Activated T-helper 2 cell treated with anti-CD3 and anti-CD28 coated beads, Interferon-gamma antibody, Interleukin-2, Interleukin-4, amounts not matched to agents 10 μg/mL and 5 μg/mL and 100 μg/mL, durations not matched to agents 14 hours and 24 hours and 36 hours (primary cell): ENCODE measurements around the gene ZNF423. TPM values are rescaled to one million over a fixed set of nuclear protein-coding genes. Genes with fewer than 3 reads are reported as not detected.

ENCODE experiments used
- DNase-seq: peaks from one replicate; pipeline ENCODE4 v3.0.0; 2021; ENCODE audit warnings: low spot score
- H3K27ac Mint-ChIP-seq: one replicate; pipeline ENCODE4 v1.8.0; 2021; ENCODE audit warnings: mixed read lengths
- H3K27me3 Mint-ChIP-seq: one replicate; pipeline ENCODE4 v1.8.0; 2021; ENCODE audit warnings: low read depth, mixed read lengths
- H3K36me3 Mint-ChIP-seq: one replicate; pipeline ENCODE4 v1.8.0; 2021; ENCODE audit warnings: low read depth, mixed read lengths
- H3K4me1 Mint-ChIP-seq: one replicate; pipeline ENCODE4 v1.8.0; 2021; ENCODE audit warnings: low read depth, mixed read lengths
- H3K4me3 Mint-ChIP-seq: one replicate; pipeline ENCODE4 v1.8.0; 2021; ENCODE audit warnings: low read depth, mild to moderate bottlenecking, moderate library complexity, mixed read lengths
- H3K9me3 Mint-ChIP-seq: one replicate; pipeline ENCODE4 v1.8.0; 2021; ENCODE audit warnings: mixed read lengths
- intact Hi-C: fragments of 100-400 bp; cut with micrococcal nuclease; formaldehyde crosslinking; loops from one replicate; pipeline ENCODE4 v1.15.1; 2023
- total RNA-seq: library from RNA; stranded (reverse); gene quantifications from 2 replicates; pipeline ENCODE4 v1.2.3, GENCODE V29; 2022

ZNF423 gene
- not detected in 2 replicates for total RNA-seq

DNA sequence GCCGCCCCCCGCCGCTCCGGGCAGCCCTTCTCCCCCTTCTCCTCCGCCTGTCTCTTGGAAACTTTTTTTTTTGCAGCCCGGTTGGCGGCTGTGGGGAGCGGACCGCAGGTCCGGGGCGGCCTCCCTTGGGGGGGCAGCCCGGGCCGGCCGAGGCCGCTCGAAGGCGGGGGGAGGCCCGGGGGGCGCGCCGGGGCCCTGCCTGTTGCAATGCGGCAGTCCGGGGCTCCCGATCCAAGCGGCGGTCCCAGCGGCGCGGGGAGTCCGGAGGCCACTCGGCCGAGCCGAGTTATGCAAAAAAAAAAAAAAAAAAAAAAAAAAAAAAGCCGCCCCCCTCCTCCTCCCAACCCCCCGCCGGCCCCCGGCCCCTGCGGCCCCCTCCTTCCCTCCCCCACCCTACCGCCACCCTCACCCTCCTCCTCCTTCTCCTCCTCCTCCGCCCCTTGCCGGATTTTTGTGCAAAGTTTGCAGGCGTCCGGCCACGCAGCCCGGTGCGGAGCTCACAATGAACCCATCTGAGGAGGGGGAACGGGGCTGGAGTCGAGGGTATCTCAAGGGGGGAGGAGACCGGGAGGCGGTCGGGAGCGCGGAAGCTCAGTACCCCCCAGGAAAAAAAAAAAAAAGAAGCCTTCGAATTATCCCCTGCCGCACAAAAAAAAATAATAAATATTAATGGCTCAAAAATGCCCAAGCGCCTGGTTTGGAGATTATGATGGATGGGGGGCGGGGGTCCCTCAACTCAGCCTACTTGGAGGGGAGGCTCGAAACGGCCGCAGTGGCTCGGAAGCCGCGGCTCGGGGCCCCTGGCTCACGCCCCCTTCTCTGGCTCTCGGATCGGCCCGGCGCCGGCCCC, at the start of gene ZNF423:
Gene ZNF423, minus strand, starts transcription at position 291 of the 850 bp plus-strand sequence. CDS start 338 bp downstream, outside the sequence.
- no peaks in the 10 kb centered on the region for H3K36me3 Mint-ChIP-seq
- no peak within 1 kb of the TSS for H3K27ac Mint-ChIP-seq
- intact Hi-C loops, result no loop called here
- no peak for DNase-seq
- peaks cover 46% of the 10 kb centered on the region for H3K27me3 Mint-ChIP-seq
- no peaks in the 10 kb centered on the region for H3K9me3 Mint-ChIP-seq
- H3K4me3 Mint-ChIP-seq, result peak within 1 kb of the TSS; percentile 61
- H3K4me1 Mint-ChIP-seq, result peaks cover 5% of the 10 kb centered on the region

DNA sequence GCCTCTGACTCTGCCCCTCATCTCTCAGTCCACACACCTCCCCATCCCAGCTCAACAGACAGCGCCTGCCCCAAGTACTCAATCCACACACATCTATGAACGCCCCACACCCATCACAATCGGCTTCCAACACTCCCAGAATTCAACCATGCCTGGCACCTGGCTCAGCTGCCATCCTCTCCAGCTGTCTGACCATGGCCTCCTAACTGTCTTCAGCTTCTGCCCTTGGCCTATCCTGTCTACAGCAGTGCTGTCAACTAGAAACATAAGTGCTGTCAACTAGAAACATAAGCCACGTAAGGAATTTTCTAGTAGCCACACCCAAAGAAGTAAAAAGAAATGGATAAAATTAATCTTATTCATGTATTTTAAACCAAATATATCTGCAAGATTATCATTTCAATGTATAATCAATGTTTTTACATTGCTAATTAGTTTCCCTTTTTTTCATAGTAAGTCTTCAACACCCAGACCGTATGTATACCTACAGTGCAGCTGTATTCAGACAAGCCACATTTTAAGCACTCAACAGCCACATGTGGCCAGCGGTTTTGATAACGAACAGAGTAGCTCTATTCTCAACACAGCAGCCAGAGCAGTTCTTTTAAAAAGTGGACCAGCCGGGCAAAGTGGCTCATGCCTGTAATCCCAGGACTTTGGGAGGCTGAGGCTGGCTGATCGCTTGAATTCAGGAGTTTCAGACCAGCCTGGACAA, 48.6 kb upstream of the ZNF423 start:
- no peaks in the 10 kb centered on the region for H3K36me3 Mint-ChIP-seq
- H3K27me3 Mint-ChIP-seq, result no peaks in the 10 kb centered on the region

DNA sequence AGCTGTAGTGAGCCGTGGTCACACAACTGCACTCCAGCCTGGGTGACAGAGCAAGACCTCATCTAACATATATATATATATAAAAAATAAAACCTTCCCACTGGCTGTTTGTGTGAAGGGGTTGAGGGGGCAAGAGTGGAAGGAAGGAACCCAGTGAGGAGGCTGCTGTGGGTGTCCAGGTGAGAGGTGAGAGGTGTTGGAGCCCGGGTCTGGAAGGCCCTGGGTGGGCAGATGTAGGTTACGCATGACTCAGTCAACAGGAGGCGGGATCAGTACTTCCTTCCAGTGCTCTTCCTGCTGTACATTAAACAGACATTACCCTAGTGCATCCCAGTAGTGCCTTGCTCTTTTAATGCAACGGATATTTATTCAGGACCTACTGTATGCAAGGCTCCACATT, 47.0 kb upstream of the ZNF423 start:
- H3K4me3 Mint-ChIP-seq, result no peak overlapping the region
- H3K27ac Mint-ChIP-seq, result no peak overlapping the region
- no peaks in the 10 kb centered on the region for H3K9me3 Mint-ChIP-seq
- H3K36me3 Mint-ChIP-seq, result no peaks in the 10 kb centered on the region
- intact Hi-C loops, result no loop called here
- no peaks in the 10 kb centered on the region for H3K27me3 Mint-ChIP-seq
- no peaks in the 10 kb centered on the region for H3K4me1 Mint-ChIP-seq
- no peak for DNase-seq

More for the DNA sequence above, 48.6 kb upstream of the ZNF423 start:
- intact Hi-C loops, result no loop called here
- no peak overlapping the region for H3K27ac Mint-ChIP-seq
- H3K4me1 Mint-ChIP-seq, result no peaks in the 10 kb centered on the region
- H3K9me3 Mint-ChIP-seq, result no peaks in the 10 kb centered on the region
- DNase-seq, result no peak
- H3K4me3 Mint-ChIP-seq, result no peak overlapping the region

GRCh38 chr16:49901711-49902110, 45.8 kb upstream of the ZNF423 start:
- no peak for DNase-seq
- Mint-ChIP-seq H3K27me3 (no peaks in the 10 kb centered on the region), H3K4me1 (no peaks in the 10 kb centered on the region), H3K36me3 (no peaks in the 10 kb centered on the region), H3K27ac (no peak overlapping the region), H3K9me3 (no peaks in the 10 kb centered on the region), H3K4me3 (no peak overlapping the region)
- intact Hi-C loops, result no loop called here

DNA sequence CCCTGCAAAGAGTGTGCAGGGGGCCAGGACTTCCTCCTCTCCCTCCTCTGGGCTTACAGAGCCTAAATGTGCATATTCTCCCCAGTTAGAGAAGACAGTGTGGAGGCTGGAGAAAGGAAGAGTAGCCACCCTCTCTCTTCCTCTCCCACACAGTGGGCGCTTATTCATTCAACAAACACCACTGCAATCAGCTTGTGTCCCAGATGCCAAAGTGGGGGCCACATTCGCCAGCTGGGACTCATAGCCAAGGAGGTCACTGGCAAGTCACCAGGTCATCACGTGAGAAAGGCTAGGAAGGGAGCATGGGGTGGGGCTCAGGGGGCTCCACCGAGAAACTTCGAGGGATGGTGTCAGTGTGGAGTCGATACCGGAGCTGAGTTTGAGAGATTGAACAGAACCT, 45.0 kb upstream of the ZNF423 start:
- no peak overlapping the region for H3K4me3 Mint-ChIP-seq
- H3K27me3 Mint-ChIP-seq, result no peaks in the 10 kb centered on the region
- no peaks in the 10 kb centered on the region for H3K4me1 Mint-ChIP-seq
- DNase-seq, result no peak
- no peaks in the 10 kb centered on the region for H3K9me3 Mint-ChIP-seq
- intact Hi-C loops, result no loop called here
- no peak overlapping the region for H3K27ac Mint-ChIP-seq
- H3K36me3 Mint-ChIP-seq, result no peaks in the 10 kb centered on the region

- Mint-ChIP-seq H3K9me3 (no peaks in the 10 kb centered on the region), H3K27me3 (no peaks in the 10 kb centered on the region), H3K4me1 (no peaks in the 10 kb centered on the region), H3K27ac (no peak overlapping the region), H3K4me3 (no peak overlapping the region), H3K36me3 (no peaks in the 10 kb centered on the region)
- intact Hi-C loops, result no loop called here
- no peak for DNase-seq
These were observed 44.2 kb upstream of the ZNF423 start for GRCh38 chr16:49899991-49900695.

DNA sequence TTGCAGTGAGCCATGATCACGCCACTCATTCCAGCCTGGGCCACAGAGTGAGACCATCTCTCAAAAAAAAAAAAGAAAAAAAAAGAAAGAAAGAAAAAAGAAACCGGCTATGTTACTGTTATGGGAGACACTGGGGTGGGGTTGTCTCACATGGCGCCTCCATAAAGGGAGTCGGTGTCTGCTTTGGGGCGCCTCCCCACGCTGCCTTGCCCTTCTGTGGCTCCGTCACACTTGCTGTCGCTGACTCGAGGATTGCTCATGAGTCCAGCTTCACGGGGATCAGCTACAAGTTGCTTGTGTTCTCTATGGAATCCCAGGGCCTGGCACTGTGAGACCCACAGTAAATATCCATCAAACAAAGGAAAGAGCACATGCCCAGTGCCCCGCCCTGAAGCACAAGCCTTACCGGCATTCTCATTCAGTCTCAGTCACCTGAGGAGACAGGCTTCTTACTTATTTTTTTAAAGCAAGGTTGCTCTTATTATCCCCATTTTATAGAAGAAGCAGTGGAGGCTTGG, 40.6 kb upstream of the ZNF423 start:
- H3K4me3 Mint-ChIP-seq, result no peak overlapping the region
- H3K36me3 Mint-ChIP-seq, result no peaks in the 10 kb centered on the region
- no peak for DNase-seq
- intact Hi-C loops, result no loop called here
- no peaks in the 10 kb centered on the region for H3K9me3 Mint-ChIP-seq
- no peaks in the 10 kb centered on the region for H3K4me1 Mint-ChIP-seq
- H3K27me3 Mint-ChIP-seq, result no peaks in the 10 kb centered on the region
- H3K27ac Mint-ChIP-seq, result no peak overlapping the region

DNA sequence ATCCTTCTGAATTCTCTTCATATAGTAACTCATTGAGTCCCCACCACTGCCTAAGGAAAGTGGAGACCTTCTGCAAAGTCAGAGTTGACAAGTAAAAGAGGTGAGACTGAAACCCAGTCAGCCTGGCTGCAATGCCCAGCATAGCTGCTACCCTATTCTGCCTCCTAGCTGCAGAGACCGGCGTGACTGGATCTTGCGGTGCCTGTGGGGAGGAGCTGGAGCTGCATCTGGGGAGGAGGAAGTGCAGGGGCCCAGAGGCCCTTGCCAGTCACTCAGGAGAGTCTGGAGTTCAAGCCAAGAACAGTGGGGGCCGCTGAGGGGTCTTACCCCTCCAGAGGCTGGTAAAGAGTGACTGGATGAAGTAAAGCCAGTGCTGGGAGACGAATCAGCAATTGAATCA, 35.0 kb upstream of the ZNF423 start:
- Mint-ChIP-seq H3K36me3 (no peaks in the 10 kb centered on the region), H3K4me1 (no peaks in the 10 kb centered on the region), H3K4me3 (no peak overlapping the region), H3K27me3 (no peaks in the 10 kb centered on the region), H3K27ac (no peak overlapping the region), H3K9me3 (no peaks in the 10 kb centered on the region)
- intact Hi-C loops, result no loop called here
- DNase-seq, result no peak

GRCh38 chr16:49889725-49890397, 33.9 kb upstream of the ZNF423 start:
- intact Hi-C loops, result no loop called here
- Mint-ChIP-seq H3K4me1 (no peaks in the 10 kb centered on the region), H3K9me3 (no peaks in the 10 kb centered on the region), H3K27ac (no peak overlapping the region), H3K4me3 (no peak overlapping the region), H3K36me3 (no peaks in the 10 kb centered on the region), H3K27me3 (no peaks in the 10 kb centered on the region)
- no peak for DNase-seq

DNA sequence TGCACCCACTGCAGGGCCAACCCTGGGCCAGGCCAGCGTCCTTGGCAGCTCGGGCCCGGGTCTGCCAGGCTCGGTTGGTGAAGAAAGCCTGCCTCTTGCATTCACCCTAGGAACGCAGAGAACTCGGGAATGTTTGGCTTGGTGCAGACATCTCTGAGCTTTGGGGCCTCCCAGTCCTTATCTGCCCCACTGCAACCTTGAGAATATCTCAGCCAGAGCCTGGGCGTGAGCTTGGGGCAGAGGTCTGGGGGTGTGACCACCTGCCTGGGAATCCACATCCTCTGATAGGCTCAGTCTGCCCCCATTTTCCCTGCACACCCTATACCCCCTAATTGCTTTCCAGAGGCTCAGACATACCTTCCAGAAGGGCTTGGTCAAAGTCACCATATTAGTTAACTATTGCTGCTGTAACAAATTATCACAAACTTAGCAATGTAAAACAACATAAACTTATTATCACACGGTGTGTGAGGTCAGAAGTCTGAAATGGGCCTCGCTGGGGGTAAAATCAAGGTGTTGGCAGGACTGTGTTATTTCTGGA, 30.7 kb upstream of the ZNF423 start:
- intact Hi-C loops, result no loop called here
- no peak for DNase-seq
- Mint-ChIP-seq H3K27me3 (no peaks in the 10 kb centered on the region), H3K4me1 (no peaks in the 10 kb centered on the region), H3K27ac (no peak overlapping the region), H3K36me3 (no peaks in the 10 kb centered on the region), H3K4me3 (no peak overlapping the region), H3K9me3 (no peaks in the 10 kb centered on the region)

- H3K4me3 Mint-ChIP-seq, result no peak overlapping the region
- no peak for DNase-seq
- no peak overlapping the region for H3K27ac Mint-ChIP-seq
- no peaks in the 10 kb centered on the region for H3K4me1 Mint-ChIP-seq
- H3K36me3 Mint-ChIP-seq, result no peaks in the 10 kb centered on the region
- no peaks in the 10 kb centered on the region for H3K27me3 Mint-ChIP-seq
- intact Hi-C loops, result no loop called here
- no peaks in the 10 kb centered on the region for H3K9me3 Mint-ChIP-seq
These were observed 28.4 kb upstream of the ZNF423 start for GRCh38 chr16:49884033-49885015.
